Adrenal gland (tissue), 12 donors: ENCODE data around the gene LACRT. TPM values are rescaled to one million over a fixed set of nuclear protein-coding genes. Genes with fewer than 3 reads are reported as not detected.

Experiments used
- DNase-seq, 7 donors: peaks; one replicate each; pipeline ENCODE4 v3.0.0-alpha.2; 2019 to 2020
- H3K27ac ChIP-seq, 5 donors: fragments of 200-600 bp; sonication (generic) in 4 of 5; 1 replicate in 3 of 5; 2 replicates in 2 of 5; pipeline versions ENCODE4 v1.5.1 to v1.8.0; 2016 to 2020; ENCODE audit warnings: mild to moderate bottlenecking in 1 of 5
- H3K27me3 ChIP-seq: fragments of 200-600 bp; 2 replicates; pipeline ENCODE4 v1.8.0; 2021
- H3K36me3 ChIP-seq, 2 donors: fragments of 200-600 bp; replicated peaks in 1 of 2; 1 replicate in 1 of 2; 2 replicates in 1 of 2; pipeline versions ENCODE4 v1.5.1 to v1.8.0; 2018 to 2022
- H3K4me1 ChIP-seq, 2 donors: fragments of 200-600 bp; replicated peaks in 1 of 2; 1 replicate in 1 of 2; 2 replicates in 1 of 2; pipeline versions ENCODE4 v1.5.1 to v1.8.0; 2018 to 2021
- H3K4me3 ChIP-seq, 4 donors: fragments of 200-600 bp; sonication (generic) in 3 of 4; one replicate each; pipeline ENCODE4 v1.5.1; 2016 to 2018
- H3K9me3 ChIP-seq, 3 donors: fragments of 200-600 bp; sonication (generic) in 1 of 3; replicated peaks in 1 of 3; 1 replicate in 2 of 3; 2 replicates in 1 of 3; pipeline versions ENCODE4 v1.5.1 to v1.8.0; 2016 to 2021
- POLR2A ChIP-seq, 2 donors: fragments of 450-650 bp; IDR thresholded peaks; one replicate each; pipeline ENCODE4 v1.6.1; 2017; ENCODE audit warnings: antibody characterized with exemption in 2 of 2, mild to moderate bottlenecking in 2 of 2, moderate library complexity in 1 of 2
- WGBS, 4 donors: extraction: QIAGEN DNeasy Blood & Tissue Kit in 2 of 4; methylation state at CpG; one replicate each; pipeline versions ENCODE4 v1.1.5 to v1.1.7; 2013 to 2017; 5-methylcytosine and 5-hydroxymethylcytosine counted together
- intact Hi-C, 2 donors: fragments of 100-400 bp; cut with DNase I; formaldehyde crosslinking; loops; one replicate each; pipeline versions ENCODE4 v1.14.1 to v1.15.0; 2022 to 2023
- polyA plus RNA-seq, 3 donors: library from polyadenylated mRNA; stranded (reverse); fragments of 200-250 nt in 2 of 3; fragments of 350-450 nt in 1 of 3; fragmentation: Illumina TruSeq in 1 of 3; extraction: RNeasy Lipid Tissue Mini Kit (QIAGEN cat#74804) in 1 of 3; gene quantifications; one replicate each; pipeline ENCODE4 v1.2.3, GENCODE V29; 2013 to 2014
- total RNA-seq, 9 donors: library from RNA; depleted of rRNA in 4 of 9; stranded (reverse); fragments of >200 nt in 4 of 9; fragments of 120-200 nt in 1 of 9; fragmentation: NEBNext Ultra II Directional in 1 of 9; extraction: Animal tissue kit (Norgen Biotek cat#: 25700) in 1 of 9; gene quantifications; one replicate each; pipeline versions ENCODE4 v1.1.0 to v1.2.4, GENCODE V29; 2013 to 2023
- TF ChIP-seq, protein P1 (sequence below), 6 experiments: fragments of 450-650 bp in 4 of 6; fragments of 200-600 bp in 2 of 6; sonication (generic) in 1 of 6; IDR thresholded peaks; 1 replicate in 5 of 6; 2 replicates in 1 of 6; pipeline versions ENCODE4 v1.5.1 to v1.8.0; 2016 to 2021; ENCODE audit warnings: antibody characterized with exemption in 6 of 6, mild to moderate bottlenecking in 2 of 6, moderate library complexity in 1 of 6
- donor health status: healthy with polysubstance abuse.
- donor health status: Bipolar disorder and iron deficiency.
- donor health status: DM: yes; HTN: yes; CAD: no.
- donor health status: DM: no; HTN: no; CAD: no.
- donor health status: DM: no; HTN: no; CAD: no.
- donor health status: DM: yes; HTN: yes; CAD: no.

LACRT gene
- total and polyA plus RNA-seq, 12 donors = not detected

- H3K27me3 ChIP-seq = no peaks in the 10 kb centered on the region
- H3K4me1 ChIP-seq = no peaks in the 10 kb centered on the region
- no peaks in the 10 kb centered on the region for H3K36me3 ChIP-seq
- 85 to 92% (median 87%) methylated on average over 4 of the region's 4 CpGs for WGBS, 4 donors
- no peak for TF ChIP-seq POLR2A (IDR thresholded peaks at IDR 0.05)
- TF ChIP-seq, protein P1, sequence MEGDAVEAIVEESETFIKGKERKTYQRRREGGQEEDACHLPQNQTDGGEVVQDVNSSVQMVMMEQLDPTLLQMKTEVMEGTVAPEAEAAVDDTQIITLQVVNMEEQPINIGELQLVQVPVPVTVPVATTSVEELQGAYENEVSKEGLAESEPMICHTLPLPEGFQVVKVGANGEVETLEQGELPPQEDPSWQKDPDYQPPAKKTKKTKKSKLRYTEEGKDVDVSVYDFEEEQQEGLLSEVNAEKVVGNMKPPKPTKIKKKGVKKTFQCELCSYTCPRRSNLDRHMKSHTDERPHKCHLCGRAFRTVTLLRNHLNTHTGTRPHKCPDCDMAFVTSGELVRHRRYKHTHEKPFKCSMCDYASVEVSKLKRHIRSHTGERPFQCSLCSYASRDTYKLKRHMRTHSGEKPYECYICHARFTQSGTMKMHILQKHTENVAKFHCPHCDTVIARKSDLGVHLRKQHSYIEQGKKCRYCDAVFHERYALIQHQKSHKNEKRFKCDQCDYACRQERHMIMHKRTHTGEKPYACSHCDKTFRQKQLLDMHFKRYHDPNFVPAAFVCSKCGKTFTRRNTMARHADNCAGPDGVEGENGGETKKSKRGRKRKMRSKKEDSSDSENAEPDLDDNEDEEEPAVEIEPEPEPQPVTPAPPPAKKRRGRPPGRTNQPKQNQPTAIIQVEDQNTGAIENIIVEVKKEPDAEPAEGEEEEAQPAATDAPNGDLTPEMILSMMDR (IDR thresholded peaks at IDR 0.05) = no peak
- no peak overlapping the region for H3K27ac ChIP-seq
- DNase-seq = no peak
- no peak overlapping the region for H3K4me3 ChIP-seq
- no peaks in the 10 kb centered on the region for H3K9me3 ChIP-seq
- intact Hi-C loops = no loop called here
Measured at GRCh38 chr12:54604436-54604835, 30.3 kb downstream of the LACRT start.

GRCh38 chr12:54603872-54604271 lies 30.8 kb downstream of the LACRT start:
- H3K4me3 ChIP-seq = no peak overlapping the region
- H3K27me3 ChIP-seq = no peaks in the 10 kb centered on the region
- TF ChIP-seq, protein P1 (IDR thresholded peaks at IDR 0.05) = no peak
- intact Hi-C loops = no loop called here
- no peak for DNase-seq
- no peaks in the 10 kb centered on the region for H3K9me3 ChIP-seq
- H3K36me3 ChIP-seq = no peaks in the 10 kb centered on the region
- no peak overlapping the region for H3K27ac ChIP-seq
- no peaks in the 10 kb centered on the region for H3K4me1 ChIP-seq
- WGBS, 4 donors = 69 to 88% (median 82%) methylated on average over 5 of the region's 5 CpGs

GRCh38 chr12:54603173-54603814 lies 31.4 kb downstream of the LACRT start:
- H3K36me3 ChIP-seq = no peaks in the 10 kb centered on the region
- H3K9me3 ChIP-seq = no peaks in the 10 kb centered on the region
- 16 to 22% (median 19%) methylated on average over 8 of the region's 8 CpGs for WGBS, 4 donors
- DNase-seq = peak; percentile 52 to 83 (median 72)
- no peak overlapping the region for H3K27ac ChIP-seq
- H3K4me3 ChIP-seq = no peak overlapping the region
- peaks cover 5% of the 10 kb centered on the region for H3K27me3 ChIP-seq
- no peaks in the 10 kb centered on the region for H3K4me1 ChIP-seq
- intact Hi-C loops = no loop called here
- no peak for TF ChIP-seq POLR2A (IDR thresholded peaks at IDR 0.05)
- TF ChIP-seq, protein P1 (IDR thresholded peaks at IDR 0.05) = peak; percentile 63 to 85 (median 75)

GRCh38 chr12:54602661-54603060 lies 32.0 kb downstream of the LACRT start:
- 44 to 59% (median 52%) methylated on average over 2 of the region's 2 CpGs for WGBS, 4 donors
- intact Hi-C loops = no loop called here
- no peak for DNase-seq

More at GRCh38 chr12:54602661-54603060, 32.0 kb downstream of the LACRT start:
- Histone ChIP-seq H3K27ac (no peak overlapping the region), H3K27me3 (peaks cover 6% of the 10 kb centered on the region), H3K36me3 (no peaks in the 10 kb centered on the region), H3K4me3 (no peak overlapping the region), H3K4me1 (no peaks in the 10 kb centered on the region), H3K9me3 (no peaks in the 10 kb centered on the region)
- TF ChIP-seq, protein P1 (IDR thresholded peaks at IDR 0.05) = no peak
- TF ChIP-seq POLR2A (IDR thresholded peaks at IDR 0.05) = no peak
